Thyroid gland (tissue), 4 donors: ENCODE results near the gene IMPG2. TPM values are rescaled to one million over a fixed set of nuclear protein-coding genes. Genes with fewer than 3 reads are reported as not detected.

Experiments used
- DNase-seq, 2 donors: peaks; one replicate each; pipeline ENCODE4 v3.0.0-alpha.2; 2019
- H3K27ac ChIP-seq, 3 donors: fragments of 200-600 bp; sonication (generic); 1 replicate in 2 of 3; 2 replicates in 1 of 3; pipeline ENCODE4 v1.5.1; 2016 to 2019; ENCODE audit warnings: mild to moderate bottlenecking in 1 of 3, moderate library complexity in 1 of 3
- H3K27me3 ChIP-seq: fragments of 200-600 bp; sonication (generic); one replicate; pipeline ENCODE4 v1.5.1; 2019
- H3K36me3 ChIP-seq, 2 donors: fragments of 200-600 bp; sonication (generic); one replicate each; pipeline ENCODE4 v1.5.1; 2016 to 2019
- H3K4me1 ChIP-seq, 2 donors: fragments of 200-600 bp; sonication (generic); one replicate each; pipeline ENCODE4 v1.5.1; 2017 to 2019
- H3K4me3 ChIP-seq, 3 donors: fragments of 200-600 bp; sonication (generic); replicated peaks in 1 of 3; 1 replicate in 2 of 3; 2 replicates in 1 of 3; pipeline ENCODE4 v1.5.1; 2016; ENCODE audit warnings: mild to moderate bottlenecking in 1 of 3
- H3K9me3 ChIP-seq: fragments of 200-600 bp; sonication (generic); one replicate; pipeline ENCODE4 v1.5.1; 2017
- POLR2A ChIP-seq, 2 donors: fragments of 450-650 bp; IDR thresholded peaks; one replicate each; pipeline ENCODE4 v1.6.1; 2017; ENCODE audit warnings: antibody characterized with exemption in 2 of 2, mild to moderate bottlenecking in 2 of 2, moderate library complexity in 1 of 2
- WGBS, 2 donors: methylation state at CpG; one replicate each; pipeline ENCODE4 v1.1.5; 2017; 5-methylcytosine and 5-hydroxymethylcytosine counted together
- intact Hi-C: fragments of 100-400 bp; cut with DNase I; formaldehyde crosslinking; loops from one replicate; pipeline ENCODE4 v1.15.1; 2023
- total RNA-seq, 4 donors: library from RNA; depleted of rRNA; stranded (reverse); fragments of >200 nt; gene quantifications; one replicate each; pipeline ENCODE4 v1.2.3, GENCODE V29; 2016
- TF ChIP-seq, protein P1 (sequence below), 6 experiments: fragments of 200-600 bp in 3 of 6; fragments of 450-650 bp in 3 of 6; sonication (generic) in 3 of 6; IDR thresholded peaks; one replicate each; pipeline ENCODE4 v1.5.1; 2016 to 2019; ENCODE audit warnings: antibody characterized with exemption in 6 of 6, mild to moderate bottlenecking in 2 of 6, inconsistent platforms in 1 of 6, moderate library complexity in 1 of 6

IMPG2 gene
- total RNA-seq, 4 donors from 2014 or later = 0.24 to 0.58 (median 0.30) TPM

DNA sequence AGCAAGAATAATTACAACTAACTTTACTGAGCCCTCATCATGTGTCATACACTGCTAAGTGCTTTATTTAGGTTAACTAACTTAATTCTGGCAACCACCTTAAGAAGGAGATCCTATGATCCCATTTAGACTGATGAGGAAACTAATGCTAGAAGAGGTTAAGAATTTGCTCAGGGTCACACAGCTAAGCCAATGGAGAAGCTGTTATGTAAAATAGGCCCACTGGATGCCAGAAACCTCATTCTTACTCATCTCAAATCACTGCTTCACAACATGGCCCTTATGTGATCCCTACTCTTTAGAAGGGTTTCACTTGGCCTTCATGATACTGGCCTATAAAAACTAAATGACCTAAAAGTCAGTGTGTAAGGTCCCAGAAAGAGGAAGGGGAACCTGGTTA lies 41.2 kb downstream of the IMPG2 start:
- H3K4me1 ChIP-seq = no peaks in the 10 kb centered on the region
- H3K27ac ChIP-seq = no peak overlapping the region
- TF ChIP-seq, protein P1, sequence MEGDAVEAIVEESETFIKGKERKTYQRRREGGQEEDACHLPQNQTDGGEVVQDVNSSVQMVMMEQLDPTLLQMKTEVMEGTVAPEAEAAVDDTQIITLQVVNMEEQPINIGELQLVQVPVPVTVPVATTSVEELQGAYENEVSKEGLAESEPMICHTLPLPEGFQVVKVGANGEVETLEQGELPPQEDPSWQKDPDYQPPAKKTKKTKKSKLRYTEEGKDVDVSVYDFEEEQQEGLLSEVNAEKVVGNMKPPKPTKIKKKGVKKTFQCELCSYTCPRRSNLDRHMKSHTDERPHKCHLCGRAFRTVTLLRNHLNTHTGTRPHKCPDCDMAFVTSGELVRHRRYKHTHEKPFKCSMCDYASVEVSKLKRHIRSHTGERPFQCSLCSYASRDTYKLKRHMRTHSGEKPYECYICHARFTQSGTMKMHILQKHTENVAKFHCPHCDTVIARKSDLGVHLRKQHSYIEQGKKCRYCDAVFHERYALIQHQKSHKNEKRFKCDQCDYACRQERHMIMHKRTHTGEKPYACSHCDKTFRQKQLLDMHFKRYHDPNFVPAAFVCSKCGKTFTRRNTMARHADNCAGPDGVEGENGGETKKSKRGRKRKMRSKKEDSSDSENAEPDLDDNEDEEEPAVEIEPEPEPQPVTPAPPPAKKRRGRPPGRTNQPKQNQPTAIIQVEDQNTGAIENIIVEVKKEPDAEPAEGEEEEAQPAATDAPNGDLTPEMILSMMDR (IDR thresholded peaks at IDR 0.05) = no peak
- no peak for TF ChIP-seq POLR2A (IDR thresholded peaks at IDR 0.05)
- H3K36me3 ChIP-seq = no peaks in the 10 kb centered on the region
- intact Hi-C loops = no loop called here
- H3K9me3 ChIP-seq = no peaks in the 10 kb centered on the region
- no peak overlapping the region for H3K4me3 ChIP-seq
- no peaks in the 10 kb centered on the region for H3K27me3 ChIP-seq
- no peak for DNase-seq

DNA sequence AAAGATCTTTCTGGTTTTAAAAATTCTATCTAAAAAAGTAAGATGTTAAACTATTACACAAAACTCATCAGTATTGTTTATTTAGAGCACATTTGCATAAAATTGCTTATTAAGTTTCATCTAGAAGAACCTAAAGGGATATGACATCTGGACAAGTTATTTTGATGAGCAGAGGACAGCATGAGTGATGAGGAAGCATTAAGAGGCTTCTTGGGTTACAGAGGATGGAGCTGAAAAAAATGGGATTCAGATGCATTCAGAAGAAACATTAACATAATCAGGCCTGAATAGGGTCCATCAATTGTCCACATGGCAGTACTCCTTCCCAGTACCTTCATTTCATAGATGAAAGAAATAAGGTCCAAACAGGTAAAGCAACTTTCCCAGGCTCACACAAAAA lies 41.6 kb downstream of the IMPG2 start:
- DNase-seq = no peak
- intact Hi-C loops = no loop called here
- TF ChIP-seq POLR2A (IDR thresholded peaks at IDR 0.05) = no peak
- TF ChIP-seq, protein P1 (IDR thresholded peaks at IDR 0.05) = no peak
- Histone ChIP-seq H3K4me3 (no peak overlapping the region), H3K9me3 (no peaks in the 10 kb centered on the region), H3K36me3 (no peaks in the 10 kb centered on the region), H3K27me3 (no peaks in the 10 kb centered on the region), H3K4me1 (no peaks in the 10 kb centered on the region), H3K27ac (no peak overlapping the region)

DNA sequence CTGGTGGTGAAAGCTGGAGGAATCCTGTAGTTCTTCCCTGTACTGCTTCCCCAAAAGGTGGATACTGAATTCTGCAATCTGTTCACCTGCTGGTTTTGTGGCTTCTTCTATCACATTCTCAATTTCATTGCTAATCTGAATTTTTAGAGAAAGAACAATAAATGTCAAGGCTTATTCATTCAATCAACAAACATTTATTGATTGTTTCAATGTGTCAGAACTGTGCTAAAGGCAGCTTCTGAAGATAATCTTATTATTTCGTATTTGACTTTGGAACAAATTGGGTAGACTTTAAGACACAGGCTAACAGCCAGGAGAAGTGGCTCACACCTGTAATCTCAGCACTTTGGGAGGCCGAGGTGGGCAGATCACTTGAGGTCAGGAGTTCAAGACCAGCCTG lies 46.8 kb downstream of the IMPG2 start:
- no peak for TF ChIP-seq POLR2A (IDR thresholded peaks at IDR 0.05)
- TF ChIP-seq, protein P1 (IDR thresholded peaks at IDR 0.05) = no peak
- Histone ChIP-seq H3K4me3 (no peak overlapping the region), H3K4me1 (no peaks in the 10 kb centered on the region), H3K27me3 (no peaks in the 10 kb centered on the region), H3K27ac (no peak overlapping the region), H3K36me3 (no peaks in the 10 kb centered on the region), H3K9me3 (no peaks in the 10 kb centered on the region)
- no peak for DNase-seq
- WGBS, 2 donors = 88 to 92% methylated on average over 2 of the region's 2 CpGs
- intact Hi-C loops = no loop called here

DNA sequence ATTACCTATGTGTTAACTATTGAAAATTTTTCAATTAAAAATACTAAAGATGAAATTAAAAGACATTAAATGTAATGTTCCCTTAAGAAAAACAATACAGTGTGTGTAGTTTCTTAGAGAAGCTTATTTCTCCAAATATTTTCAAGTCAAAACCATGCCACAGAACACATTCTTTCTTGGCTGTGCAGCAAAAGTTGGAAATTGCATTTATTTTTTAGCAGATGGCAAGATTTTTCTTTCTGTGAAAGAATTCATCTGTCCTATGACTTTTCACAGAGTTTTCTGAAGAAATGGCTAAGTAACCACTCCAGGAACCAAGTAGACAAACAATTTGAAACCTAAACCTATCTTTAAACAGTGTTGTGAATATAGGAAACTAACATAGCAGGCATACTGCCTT lies 47.2 kb downstream of the IMPG2 start:
- intact Hi-C loops = no loop called here
- H3K27ac ChIP-seq = no peak overlapping the region
- TF ChIP-seq POLR2A (IDR thresholded peaks at IDR 0.05) = no peak
- TF ChIP-seq, protein P1 (IDR thresholded peaks at IDR 0.05) = no peak
- H3K4me3 ChIP-seq = no peak overlapping the region
- H3K9me3 ChIP-seq = no peaks in the 10 kb centered on the region
- DNase-seq = no peak
- no peaks in the 10 kb centered on the region for H3K36me3 ChIP-seq
- H3K27me3 ChIP-seq = no peaks in the 10 kb centered on the region
- no peaks in the 10 kb centered on the region for H3K4me1 ChIP-seq

DNA sequence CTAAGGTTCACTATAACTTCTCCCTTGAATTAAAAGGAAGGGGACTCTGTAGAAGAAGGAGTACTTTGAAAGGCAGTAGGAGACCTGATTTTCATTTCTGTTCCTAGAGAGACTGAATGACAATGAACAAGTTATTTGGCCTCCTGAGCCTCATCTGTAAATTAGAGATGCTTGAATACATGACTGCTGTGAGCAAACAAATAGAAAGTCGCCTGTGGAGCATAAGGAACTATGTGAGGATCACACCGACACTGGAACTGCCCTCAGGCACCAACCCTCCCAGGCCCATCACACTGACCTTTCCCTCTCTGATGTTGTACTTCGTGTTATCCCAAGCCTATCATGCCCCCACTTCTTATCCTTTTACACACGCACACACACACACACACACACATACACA lies 48.6 kb downstream of the IMPG2 start:
- Histone ChIP-seq H3K9me3 (no peaks in the 10 kb centered on the region), H3K4me3 (no peak overlapping the region), H3K36me3 (no peaks in the 10 kb centered on the region), H3K4me1 (no peaks in the 10 kb centered on the region), H3K27me3 (no peaks in the 10 kb centered on the region), H3K27ac (no peak overlapping the region)
- no peak for TF ChIP-seq POLR2A (IDR thresholded peaks at IDR 0.05)
- TF ChIP-seq, protein P1 (IDR thresholded peaks at IDR 0.05) = no peak
- intact Hi-C loops = no loop called here
- DNase-seq = no peak
- 68 to 72% methylated on average over 4 of the region's 4 CpGs for WGBS, 2 donors
